ENCODE measurements around the gene HNF1B. TPM values are rescaled to one million over a fixed set of nuclear protein-coding genes. Genes with fewer than 3 reads are reported as not detected.

Gene HNF1B
- total RNA-seq, 4 donors from 2014 or later, result 0.29 to 1.5 TPM; not detected in 2

DNA sequence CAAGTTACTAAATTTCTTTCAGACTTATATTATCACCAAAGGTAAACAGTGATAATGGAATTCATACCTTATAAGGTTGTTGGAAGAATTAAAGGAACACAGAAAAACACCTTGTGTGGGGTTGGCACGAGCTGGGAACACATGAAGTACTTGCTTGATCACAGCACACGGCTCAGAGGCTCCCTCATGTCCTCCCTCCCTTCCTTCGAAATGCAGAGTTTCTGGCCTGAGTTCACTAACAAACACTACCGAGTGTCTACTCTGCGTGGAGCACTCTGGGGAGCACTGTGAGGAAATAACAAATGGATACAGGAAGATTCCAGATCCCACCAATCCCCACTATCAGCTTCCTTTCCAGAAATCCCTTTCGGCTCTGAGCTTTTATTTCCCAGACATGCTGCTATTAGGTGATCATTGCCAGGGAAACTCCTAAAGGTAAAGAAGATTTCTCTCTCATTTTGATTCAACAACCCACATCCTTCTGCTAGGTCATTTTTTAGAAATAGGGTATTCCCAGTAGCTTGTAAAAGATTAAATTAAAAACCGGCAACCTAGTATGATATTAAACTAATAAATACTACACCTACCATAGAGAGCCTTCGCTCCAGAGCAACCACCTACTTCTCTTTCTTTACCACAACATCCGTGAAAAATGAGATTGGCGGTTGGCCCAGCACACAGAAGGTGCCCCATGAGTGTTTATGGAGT, 6.1 kb upstream of the HNF1B start:
- H3K4me3 ChIP-seq, result no peak overlapping the region
- TF ChIP-seq, protein P1, sequence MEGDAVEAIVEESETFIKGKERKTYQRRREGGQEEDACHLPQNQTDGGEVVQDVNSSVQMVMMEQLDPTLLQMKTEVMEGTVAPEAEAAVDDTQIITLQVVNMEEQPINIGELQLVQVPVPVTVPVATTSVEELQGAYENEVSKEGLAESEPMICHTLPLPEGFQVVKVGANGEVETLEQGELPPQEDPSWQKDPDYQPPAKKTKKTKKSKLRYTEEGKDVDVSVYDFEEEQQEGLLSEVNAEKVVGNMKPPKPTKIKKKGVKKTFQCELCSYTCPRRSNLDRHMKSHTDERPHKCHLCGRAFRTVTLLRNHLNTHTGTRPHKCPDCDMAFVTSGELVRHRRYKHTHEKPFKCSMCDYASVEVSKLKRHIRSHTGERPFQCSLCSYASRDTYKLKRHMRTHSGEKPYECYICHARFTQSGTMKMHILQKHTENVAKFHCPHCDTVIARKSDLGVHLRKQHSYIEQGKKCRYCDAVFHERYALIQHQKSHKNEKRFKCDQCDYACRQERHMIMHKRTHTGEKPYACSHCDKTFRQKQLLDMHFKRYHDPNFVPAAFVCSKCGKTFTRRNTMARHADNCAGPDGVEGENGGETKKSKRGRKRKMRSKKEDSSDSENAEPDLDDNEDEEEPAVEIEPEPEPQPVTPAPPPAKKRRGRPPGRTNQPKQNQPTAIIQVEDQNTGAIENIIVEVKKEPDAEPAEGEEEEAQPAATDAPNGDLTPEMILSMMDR (IDR thresholded peaks at IDR 0.05), result no peak
- TF ChIP-seq POLR2A (IDR thresholded peaks at IDR 0.05), result no peak
- H3K4me1 ChIP-seq, result no peaks in the 10 kb centered on the region
- H3K27me3 ChIP-seq, result peaks cover 0 to 5% of the 10 kb centered on the region in 2 donors
- no peak for DNase-seq
- H3K27ac ChIP-seq, result no peak overlapping the region
- no peaks in the 10 kb centered on the region for H3K36me3 ChIP-seq
- no peaks in the 10 kb centered on the region for H3K9me3 ChIP-seq
- intact Hi-C loops (cut with DNase I; ENCODE audit: low total_unique reads), result no loop called here

DNA sequence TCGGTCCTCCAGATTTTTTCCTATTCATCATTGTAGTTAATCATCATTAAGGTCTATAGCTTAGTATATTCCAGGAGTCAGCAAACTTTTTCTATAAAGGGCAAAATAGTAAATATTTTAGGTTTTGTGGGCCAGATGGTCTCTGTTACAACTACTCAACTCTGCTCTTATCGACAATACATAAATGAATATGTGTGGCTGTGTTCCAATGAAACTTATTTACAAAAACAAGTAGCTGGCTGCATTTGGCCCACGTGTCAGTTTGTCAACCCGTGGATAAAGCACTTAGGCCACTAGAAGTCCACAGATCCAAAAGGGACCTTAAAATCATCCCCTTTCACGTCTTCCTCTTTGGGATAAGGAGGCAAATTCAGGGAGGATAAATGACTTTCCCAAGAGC, 5.4 kb upstream of the HNF1B start:
- intact Hi-C loops (cut with DNase I; ENCODE audit: low total_unique reads), result no loop called here
- no peaks in the 10 kb centered on the region for H3K4me1 ChIP-seq
- H3K27ac ChIP-seq, result no peak overlapping the region
- H3K27me3 ChIP-seq, result peaks cover 0 to 8% of the 10 kb centered on the region in 2 donors
- TF ChIP-seq, protein P1 (IDR thresholded peaks at IDR 0.05), result no peak
- no peak for TF ChIP-seq POLR2A (IDR thresholded peaks at IDR 0.05)
- H3K4me3 ChIP-seq, result no peak overlapping the region
- H3K36me3 ChIP-seq, result no peaks in the 10 kb centered on the region
- H3K9me3 ChIP-seq, result no peaks in the 10 kb centered on the region
- no peak for DNase-seq

DNA sequence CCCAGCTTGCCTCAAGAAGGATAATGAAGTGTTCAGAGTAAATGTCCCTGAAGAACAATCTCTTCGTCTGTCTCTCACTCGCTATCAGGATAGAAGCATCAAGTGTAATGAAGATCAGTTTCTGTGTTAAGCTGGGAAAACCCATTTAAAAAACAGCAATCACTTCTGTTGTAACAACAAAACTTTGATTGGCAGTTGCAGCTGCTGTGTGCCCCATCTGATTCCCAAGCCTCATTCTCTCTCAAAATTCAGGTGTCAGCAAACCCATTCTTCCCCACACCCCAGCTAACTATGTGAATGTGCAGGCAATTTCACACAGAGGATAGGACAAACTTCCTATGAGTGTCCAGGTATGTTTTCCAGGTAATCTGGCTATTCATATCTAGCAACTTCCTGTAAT, 2.4 kb upstream of the HNF1B start:
- no peak for TF ChIP-seq POLR2A (IDR thresholded peaks at IDR 0.05)
- TF ChIP-seq, protein P1 (IDR thresholded peaks at IDR 0.05), result no peak
- Histone ChIP-seq H3K4me1 (peaks cover 0 to 21% of the 10 kb centered on the region in 2 donors), H3K4me3 (no peak overlapping the region), H3K36me3 (no peaks in the 10 kb centered on the region), H3K27ac (no peak overlapping the region), H3K9me3 (no peaks in the 10 kb centered on the region), H3K27me3 (peaks cover 3 to 31% of the 10 kb centered on the region in 2 donors)
- intact Hi-C loops (cut with DNase I; ENCODE audit: low total_unique reads), result no loop called here
- DNase-seq, result no peak

DNA sequence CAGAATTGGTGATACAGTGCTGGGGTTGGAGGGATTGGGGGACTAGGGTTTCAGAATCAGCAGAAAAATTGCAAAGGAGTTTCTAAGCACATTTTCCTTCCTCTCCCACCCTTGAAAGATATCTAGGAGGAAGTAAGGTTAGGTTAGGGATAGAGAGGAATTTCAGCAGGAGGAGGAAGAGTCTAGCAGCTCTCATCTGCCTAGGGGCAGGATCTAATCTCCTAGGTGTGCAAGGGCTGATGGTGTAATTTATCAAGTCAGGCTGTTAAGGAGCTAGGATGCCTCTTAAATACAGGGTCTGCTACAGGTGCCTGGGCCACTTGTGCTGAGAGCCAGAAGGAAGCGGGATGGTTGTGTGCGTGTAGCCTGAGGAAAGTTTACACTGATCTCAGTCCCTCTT, 1.8 kb upstream of the HNF1B start:
- no peaks in the 10 kb centered on the region for H3K36me3 ChIP-seq
- H3K9me3 ChIP-seq, result no peaks in the 10 kb centered on the region
- TF ChIP-seq POLR2A (IDR thresholded peaks at IDR 0.05), result no peak
- TF ChIP-seq, protein P1 (IDR thresholded peaks at IDR 0.05), result no peak
- intact Hi-C loops (cut with DNase I; ENCODE audit: low total_unique reads), result no loop called here
- no peak overlapping the region for H3K27ac ChIP-seq
- H3K4me1 ChIP-seq, result peaks cover 0 to 26% of the 10 kb centered on the region in 2 donors
- no peak overlapping the region for H3K4me3 ChIP-seq
- DNase-seq, result no peak
- H3K27me3 ChIP-seq, result peaks cover 8 to 37% of the 10 kb centered on the region in 2 donors

DNA sequence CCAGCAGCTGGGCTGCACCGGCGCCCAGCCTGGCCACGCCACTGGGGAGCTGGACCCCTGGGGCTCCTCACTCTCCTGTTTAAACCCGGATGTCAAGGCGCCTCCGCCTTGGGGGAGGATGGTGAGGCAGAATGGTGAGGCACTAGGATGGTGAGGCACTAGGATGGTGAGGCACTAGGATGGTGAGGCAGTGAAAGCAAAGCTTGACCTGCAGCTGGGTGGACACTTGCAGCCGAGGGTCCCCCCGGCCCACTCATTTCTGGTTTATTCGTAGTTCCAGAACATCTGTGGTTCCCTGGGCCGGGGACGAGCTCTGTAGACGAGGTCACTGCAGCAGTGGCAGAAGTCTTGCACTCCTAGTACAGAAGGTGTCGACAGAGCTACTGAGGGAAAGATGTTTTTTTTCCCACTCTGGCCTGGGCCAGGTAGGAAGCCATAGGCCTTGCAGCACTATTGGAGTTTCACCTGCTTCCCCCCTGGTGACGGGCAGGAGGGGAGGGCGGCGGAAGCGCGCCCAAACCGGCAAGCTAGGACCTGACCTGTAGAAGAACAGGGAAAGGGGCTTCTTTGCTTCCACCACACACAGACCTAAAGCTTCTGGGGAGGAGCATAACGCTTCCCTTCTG, 1.1 kb upstream of the HNF1B start:
- Histone ChIP-seq H3K4me1 (peaks cover 0 to 26% of the 10 kb centered on the region in 2 donors), H3K4me3 (no peak overlapping the region), H3K36me3 (no peaks in the 10 kb centered on the region), H3K9me3 (no peaks in the 10 kb centered on the region), H3K27me3 (peaks cover 8 to 44% of the 10 kb centered on the region in 2 donors), H3K27ac (no peak overlapping the region)
- no peak for DNase-seq
- TF ChIP-seq POLR2A (IDR thresholded peaks at IDR 0.05), result no peak
- TF ChIP-seq, protein P1 (IDR thresholded peaks at IDR 0.05), result no peak
- intact Hi-C loops (cut with DNase I; ENCODE audit: low total_unique reads), result no loop called here

Measured in uterus (tissue), 4 donors.